Activated B cell treated with CpG ODN at 0.5 μM for 24 hours (primary cell): ENCODE measurements around the gene ALKAL2. TPM values are rescaled to one million over a fixed set of nuclear protein-coding genes. Genes with fewer than 3 reads are reported as not detected.

Experiments used
- ATAC-seq: fragments of 200-7000 bp; cut with Tn5 transposase; one replicate; pipeline ENCODE4 v1.10.0; 2021; ENCODE audit warnings: low read depth, mild to moderate bottlenecking, moderate library complexity
- CTCF ChIA-PET: fragments of 350-600 bp; sonication (Branson Sonifier 250); formaldehyde crosslinking; loops from one replicate; lab custom pipeline; 2021; ENCODE audit warnings: antibody characterized with exemption; lab: Charles Lee
- POLR2A ChIA-PET: fragments of 350-600 bp; sonication (Branson Sonifier 250); formaldehyde crosslinking; loops from one replicate; lab custom pipeline; 2021; ENCODE audit warnings: antibody characterized with exemption; lab: Charles Lee
- DNase-seq: peaks from one replicate; pipeline ENCODE4 v3.0.0; 2022
- H3K27ac Mint-ChIP-seq: one replicate; pipeline ENCODE4 v1.8.0; 2020; ENCODE audit warnings: mixed read lengths
- H3K27me3 Mint-ChIP-seq: one replicate; pipeline ENCODE4 v1.8.0; 2021; ENCODE audit warnings: mixed read lengths
- H3K36me3 Mint-ChIP-seq: one replicate; pipeline ENCODE4 v1.8.0; 2021; ENCODE audit warnings: low read depth, mixed read lengths
- H3K4me1 Mint-ChIP-seq: one replicate; pipeline ENCODE4 v1.8.0; 2021; ENCODE audit warnings: mixed read lengths
- H3K4me3 Mint-ChIP-seq: one replicate; pipeline ENCODE4 v1.8.0; 2020; ENCODE audit warnings: mild to moderate bottlenecking, mixed read lengths
- H3K9me3 Mint-ChIP-seq: one replicate; pipeline ENCODE4 v1.8.0; 2020; ENCODE audit warnings: mixed read lengths
- intact Hi-C: fragments of 100-400 bp; cut with micrococcal nuclease; formaldehyde crosslinking; loops from one replicate; pipeline ENCODE4 v1.15.1; 2024
- total RNA-seq: library from RNA; stranded (reverse); gene quantifications from 2 replicates; pipeline ENCODE4 v1.2.3, GENCODE V29; 2022
- TF ChIP-seq, protein P1 (sequence below): fragments of 200-600 bp; IDR thresholded peaks from one replicate; pipeline ENCODE4 v1.8.0; 2022; ENCODE audit warnings: antibody characterized with exemption, mild to moderate bottlenecking

ALKAL2 gene
- total RNA-seq, 1 donor from 2014 or later = not detected

DNA sequence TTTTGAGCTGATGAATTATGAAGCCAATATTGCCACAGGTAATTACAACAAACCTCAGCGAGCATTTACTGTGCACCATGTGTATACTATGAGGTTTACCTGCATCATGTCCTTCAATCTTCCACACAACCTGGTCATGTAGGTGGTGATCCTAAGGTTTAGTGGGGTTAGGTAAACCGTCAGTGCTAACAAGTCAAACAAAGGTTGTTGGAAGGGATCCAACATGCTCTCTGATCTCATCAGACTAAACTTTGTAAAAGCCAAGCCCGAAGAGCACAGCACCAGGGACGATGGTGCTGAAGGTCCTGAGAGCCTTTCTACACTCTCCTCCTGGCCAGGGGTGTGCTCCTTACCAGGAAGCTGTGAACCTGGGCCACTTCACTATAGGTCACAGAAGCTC is 53.5 kb downstream of the ALKAL2 start:
- H3K36me3 Mint-ChIP-seq = peaks cover 54% of the 10 kb centered on the region
- ChIA-PET POLR2A (no interaction called here), CTCF (no interaction called here)
- no peaks in the 10 kb centered on the region for H3K9me3 Mint-ChIP-seq
- H3K4me1 Mint-ChIP-seq = no peaks in the 10 kb centered on the region
- intact Hi-C loops = no loop called here
- TF ChIP-seq, protein P1, sequence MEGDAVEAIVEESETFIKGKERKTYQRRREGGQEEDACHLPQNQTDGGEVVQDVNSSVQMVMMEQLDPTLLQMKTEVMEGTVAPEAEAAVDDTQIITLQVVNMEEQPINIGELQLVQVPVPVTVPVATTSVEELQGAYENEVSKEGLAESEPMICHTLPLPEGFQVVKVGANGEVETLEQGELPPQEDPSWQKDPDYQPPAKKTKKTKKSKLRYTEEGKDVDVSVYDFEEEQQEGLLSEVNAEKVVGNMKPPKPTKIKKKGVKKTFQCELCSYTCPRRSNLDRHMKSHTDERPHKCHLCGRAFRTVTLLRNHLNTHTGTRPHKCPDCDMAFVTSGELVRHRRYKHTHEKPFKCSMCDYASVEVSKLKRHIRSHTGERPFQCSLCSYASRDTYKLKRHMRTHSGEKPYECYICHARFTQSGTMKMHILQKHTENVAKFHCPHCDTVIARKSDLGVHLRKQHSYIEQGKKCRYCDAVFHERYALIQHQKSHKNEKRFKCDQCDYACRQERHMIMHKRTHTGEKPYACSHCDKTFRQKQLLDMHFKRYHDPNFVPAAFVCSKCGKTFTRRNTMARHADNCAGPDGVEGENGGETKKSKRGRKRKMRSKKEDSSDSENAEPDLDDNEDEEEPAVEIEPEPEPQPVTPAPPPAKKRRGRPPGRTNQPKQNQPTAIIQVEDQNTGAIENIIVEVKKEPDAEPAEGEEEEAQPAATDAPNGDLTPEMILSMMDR = no peak
- no peak overlapping the region for H3K27ac Mint-ChIP-seq
- H3K27me3 Mint-ChIP-seq = no peaks in the 10 kb centered on the region
- no peak overlapping the region for H3K4me3 Mint-ChIP-seq
- no peak for DNase-seq
- ATAC-seq = no peak

DNA sequence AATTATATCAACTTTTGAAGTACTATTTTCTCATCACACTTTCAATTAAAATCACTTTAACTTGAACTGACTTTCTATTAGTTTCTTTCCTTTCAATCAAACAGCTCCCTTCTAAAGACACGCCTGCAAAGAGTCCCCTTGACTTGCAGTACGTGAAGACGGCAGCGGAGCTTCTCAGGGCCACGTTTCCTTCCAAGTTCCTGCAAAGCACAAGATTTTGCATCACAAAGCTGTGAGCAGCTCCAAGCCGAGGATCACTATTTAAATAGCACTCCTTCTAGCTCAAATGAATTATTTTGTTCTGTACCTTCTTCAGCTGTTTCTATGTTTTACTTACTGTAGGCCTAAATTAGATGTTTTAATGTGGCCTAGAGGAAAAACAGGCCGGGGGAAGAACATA is 54.9 kb downstream of the ALKAL2 start:
- DNase-seq = no peak
- no peak overlapping the region for H3K27ac Mint-ChIP-seq
- TF ChIP-seq, protein P1 = no peak
- H3K27me3 Mint-ChIP-seq = no peaks in the 10 kb centered on the region
- no peak overlapping the region for H3K4me3 Mint-ChIP-seq
- H3K9me3 Mint-ChIP-seq = no peaks in the 10 kb centered on the region
- CTCF ChIA-PET = no interaction called here
- no peaks in the 10 kb centered on the region for H3K4me1 Mint-ChIP-seq
- POLR2A ChIA-PET = no interaction called here
- peaks cover 52% of the 10 kb centered on the region for H3K36me3 Mint-ChIP-seq
- intact Hi-C loops = no loop called here
- no peak for ATAC-seq

DNA sequence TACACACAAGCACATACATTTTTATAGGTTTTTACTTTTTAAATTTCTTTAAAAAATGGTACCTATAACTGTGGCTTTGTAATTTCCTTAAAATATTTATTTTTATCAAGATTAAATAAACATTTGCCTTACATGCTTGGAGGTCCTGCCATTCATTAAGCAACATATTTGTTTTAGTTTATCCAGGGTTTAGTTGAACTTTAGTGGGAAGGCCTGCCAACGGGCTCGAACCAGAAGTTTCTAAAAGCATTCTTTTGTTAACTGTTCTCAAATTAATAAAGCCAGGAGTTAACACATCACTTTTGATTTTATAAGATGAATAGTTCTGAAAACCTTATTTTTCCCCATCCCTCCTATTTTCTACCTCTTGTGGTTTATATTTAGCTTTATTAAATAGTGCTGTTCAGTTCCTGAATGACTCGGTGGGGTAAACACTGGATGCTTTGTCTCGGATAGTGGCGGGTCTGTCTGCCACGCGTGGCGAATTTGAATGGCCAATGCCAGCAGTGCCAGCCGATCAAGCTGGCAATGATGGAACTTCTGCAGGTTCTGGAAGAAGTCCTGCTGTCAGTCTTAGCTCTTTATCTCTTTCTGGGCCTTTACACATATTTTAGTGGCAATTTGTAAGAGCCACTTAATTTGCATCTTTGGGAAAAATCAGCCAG is 56.2 kb downstream of the ALKAL2 start:
- H3K4me1 Mint-ChIP-seq = no peaks in the 10 kb centered on the region
- TF ChIP-seq, protein P1 = no peak
- H3K4me3 Mint-ChIP-seq = no peak overlapping the region
- ATAC-seq (no peak), DNase-seq (no peak)
- CTCF ChIA-PET = no interaction called here
- no peak overlapping the region for H3K27ac Mint-ChIP-seq
- POLR2A ChIA-PET = no interaction called here
- no peaks in the 10 kb centered on the region for H3K27me3 Mint-ChIP-seq
- intact Hi-C loops = no loop called here
- H3K36me3 Mint-ChIP-seq = peaks cover 55% of the 10 kb centered on the region
- H3K9me3 Mint-ChIP-seq = no peaks in the 10 kb centered on the region

Other genes starting within 250 kb of the ALKAL2 start
- 0.18 TPM in 1 of 2 replicates, not detected in the other for gene FAM110C, start 241.6 kb downstream of the ALKAL2 start, total RNA-seq
- 24.4 and 33.3 TPM in 2 replicates for gene SH3YL1, start 24.1 kb downstream of the ALKAL2 start, total RNA-seq
- gene ACP1, start 23.1 kb downstream of the ALKAL2 start, total RNA-seq = 80.1 and 81.8 TPM in 2 replicates